HL-60 (cell line): ENCODE data around the gene TBC1D16.

Source experiments
- CTCF ChIP-seq: IDR thresholded peaks from one replicate; pipeline ENCODE4 v1.5.1; 2011; ENCODE audit warnings: low read length, control low read depth, inconsistent platforms; ENCODE audit not compliant: insufficient read depth
- POLR2AphosphoS5 ChIP-seq: IDR thresholded peaks from 2 replicates; pipeline ENCODE4 v1.6.1; 2012; ENCODE audit warnings: low read depth

DNA sequence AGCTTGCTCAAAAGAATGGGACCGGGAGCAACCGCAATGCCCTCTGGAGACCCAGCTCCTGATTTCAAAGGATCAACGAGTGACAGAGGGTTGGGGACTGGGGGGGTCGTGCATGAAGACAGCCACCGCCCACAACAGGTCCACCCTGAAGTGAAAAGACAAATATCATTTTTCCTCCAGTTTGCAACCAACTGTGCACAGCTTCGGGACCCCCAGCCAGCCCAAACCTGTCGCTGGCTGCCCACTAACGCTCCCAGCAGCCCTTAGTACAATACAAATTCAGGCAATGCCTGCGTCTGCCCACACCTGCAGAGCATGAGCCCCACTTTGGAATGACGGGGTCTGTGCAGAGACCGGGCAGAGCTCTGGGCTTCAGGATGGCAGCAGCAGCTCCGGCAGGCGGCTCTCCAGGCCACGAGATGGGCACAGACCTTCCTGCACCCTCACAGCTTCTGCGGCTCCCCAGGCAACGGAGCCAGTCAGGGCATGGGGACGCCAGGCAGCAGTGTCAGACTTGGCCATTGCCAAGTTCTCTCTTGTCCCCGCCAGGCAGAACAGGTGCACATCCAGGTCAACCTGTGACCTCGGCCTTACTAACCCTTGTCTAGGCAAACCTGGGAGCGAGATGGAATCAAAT lies 60.1 kb downstream of the TBC1D16 start:
- TF ChIP-seq POLR2AphosphoS5, result no peak
- no peak for TF ChIP-seq CTCF
